GM23338 (cell line): ENCODE measurements around the gene DNAJC27.

ENCODE experiments used
- CTCF ChIP-seq, 2 experiments: fragments of 200-600 bp in 1 of 2; sonication (generic) in 1 of 2; conservative IDR thresholded peaks; 2 replicates each; pipeline versions ENCODE4 v1.5.1 to v1.6.1; 2016 to 2017; ENCODE audit warnings: antibody characterized with exemption in 2 of 2, low read depth in 2 of 2, mild to moderate bottlenecking in 2 of 2, moderate library complexity in 1 of 2
- EZH2phosphoT487 ChIP-seq: fragments of 200-600 bp; sonication (generic); IDR thresholded peaks from one replicate; pipeline ENCODE4 v1.8.1; 2018; ENCODE audit warnings: antibody characterized with exemption; ENCODE audit not compliant: unreplicated experiment

GRCh38 chr2:24898122-24899109, 73.3 kb downstream of the DNAJC27 start:
- TF ChIP-seq CTCF (conservative IDR thresholded peaks at IDR 0.05; ENCODE audit: low read depth in 2 of 2) (no peak), EZH2phosphoT487 (no peak)
